GM12892 (cell line): Measurements from ENCODE around the gene AFG3L2.

Experiments used
- POLR2A ChIP-seq: IDR thresholded peaks from 2 replicates; pipeline ENCODE4 v1.6.1; 2011; ENCODE audit warnings: low read depth, low read length, control low read depth
- POLR2AphosphoS5 ChIP-seq: IDR thresholded peaks from 2 replicates; pipeline ENCODE4 v1.6.1; 2011; ENCODE audit warnings: low read depth, low read length, control low read depth
- TAF1 ChIP-seq: IDR thresholded peaks from 2 replicates; pipeline ENCODE4 v1.6.1; 2011; ENCODE audit warnings: low read depth, mild to moderate bottlenecking, control low read depth, low read length, borderline replicate concordance

DNA sequence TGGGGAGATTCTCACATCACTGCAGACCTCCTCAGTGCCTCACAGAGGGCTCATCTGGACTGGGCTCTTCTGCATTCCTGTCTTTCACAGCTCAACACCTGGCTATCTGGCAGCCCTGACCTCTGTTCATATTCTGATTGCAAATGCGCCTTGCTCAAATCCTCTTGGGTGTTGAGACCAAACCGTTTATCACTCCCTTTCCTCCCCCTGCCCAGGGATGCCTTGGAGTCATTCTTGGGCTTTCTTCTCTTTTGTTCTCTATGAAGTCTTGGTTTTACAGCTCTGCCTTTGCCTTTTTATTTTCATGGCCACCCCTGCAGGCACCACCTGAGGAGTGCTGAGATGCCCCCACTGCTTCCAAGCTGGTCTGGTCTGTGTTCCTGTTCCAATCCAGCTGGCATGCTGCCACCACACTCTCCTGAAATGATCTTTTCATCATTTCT lies 42.6 kb downstream of the AFG3L2 start:
- TF ChIP-seq POLR2AphosphoS5: no peak
- no peak for TF ChIP-seq TAF1
- no peak for TF ChIP-seq POLR2A
